Loucy (cell line): Measurements from ENCODE around the gene SMTNL2.

Experiments
- H2AFZ ChIP-seq: fragments of 200-600 bp; sonication (generic); 2 replicates; pipeline ENCODE4 v1.6.0; 2016; ENCODE audit warnings: antibody characterized with exemption, mild to moderate bottlenecking, low read length, moderate library complexity
- H3F3A ChIP-seq: fragments of 200-600 bp; 2 replicates; pipeline ENCODE4 v1.6.0; 2016; ENCODE audit warnings: antibody characterized with exemption, low read depth, mild to moderate bottlenecking
- H3K27me3 ChIP-seq: fragments of 200-600 bp; sonication (generic); 2 replicates; pipeline ENCODE4 v1.6.1; 2014; ENCODE audit warnings: low read length, mild to moderate bottlenecking; ENCODE audit not compliant: insufficient read depth, poor library complexity, severe bottlenecking
- H3K36me3 ChIP-seq: fragments of 200-600 bp; sonication (generic); 2 replicates; pipeline ENCODE4 v1.6.1; 2016; ENCODE audit warnings: low read length; ENCODE audit not compliant: insufficient read depth
- H3K4me1 ChIP-seq: fragments of 200-600 bp; sonication (generic); 2 replicates; pipeline ENCODE4 v1.5.1; 2014; ENCODE audit warnings: low read length, mild to moderate bottlenecking; ENCODE audit not compliant: insufficient read depth, poor library complexity, severe bottlenecking
- H3K4me2 ChIP-seq: fragments of 200-600 bp; sonication (generic); 2 replicates; pipeline ENCODE4 v1.6.0; 2014; ENCODE audit warnings: antibody characterized with exemption, low read length, low read depth, mild to moderate bottlenecking; ENCODE audit not compliant: poor library complexity, severe bottlenecking
- H3K4me3 ChIP-seq: fragments of 200-600 bp; sonication (generic); 2 replicates; pipeline ENCODE4 v1.5.1; 2014; ENCODE audit warnings: low read length, mild to moderate bottlenecking, mixed read lengths; ENCODE audit not compliant: poor library complexity, severe bottlenecking
- H3K79me2 ChIP-seq: fragments of 200-600 bp; sonication (generic); 2 replicates; pipeline ENCODE4 v1.6.1; 2014; ENCODE audit warnings: low read length; ENCODE audit not compliant: insufficient read depth
- H3K9ac ChIP-seq: fragments of 200-600 bp; sonication (generic); 2 replicates; pipeline ENCODE4 v1.6.0; 2014; ENCODE audit warnings: mild to moderate bottlenecking, low read depth, low read length, moderate library complexity; ENCODE audit not compliant: poor library complexity, severe bottlenecking
- H3K9me2 ChIP-seq: fragments of 200-600 bp; sonication (generic); replicated peaks from 2 replicates; pipeline ENCODE4 v1.6.1; 2016; ENCODE audit warnings: low read depth, low read length, mixed read lengths
- H3K9me3 ChIP-seq: fragments of 200-600 bp; sonication (generic); 2 replicates; pipeline ENCODE4 v1.6.1; 2014; ENCODE audit warnings: mild to moderate bottlenecking, antibody characterized with exemption, low read length, low read depth; ENCODE audit not compliant: insufficient read depth
- H4K20me1 ChIP-seq: fragments of 200-600 bp; sonication (generic); 2 replicates; pipeline ENCODE4 v1.6.0; 2014; ENCODE audit warnings: antibody characterized with exemption, low read length, mild to moderate bottlenecking; ENCODE audit not compliant: insufficient read depth, poor library complexity, severe bottlenecking
- EZH2phosphoT487 ChIP-seq: fragments of 200-600 bp; IDR thresholded peaks from 2 replicates; pipeline ENCODE4 v1.6.1; 2018; ENCODE audit warnings: antibody characterized with exemption, mild to moderate bottlenecking, moderate library complexity, borderline replicate concordance
- TF ChIP-seq, protein P1 (sequence below): fragments of 200-600 bp; sonication (generic); conservative IDR thresholded peaks from 2 replicates; pipeline ENCODE4 v1.5.1; 2014; ENCODE audit warnings: mild to moderate bottlenecking, antibody characterized with exemption, low read length

The SMTNL2 gene

DNA sequence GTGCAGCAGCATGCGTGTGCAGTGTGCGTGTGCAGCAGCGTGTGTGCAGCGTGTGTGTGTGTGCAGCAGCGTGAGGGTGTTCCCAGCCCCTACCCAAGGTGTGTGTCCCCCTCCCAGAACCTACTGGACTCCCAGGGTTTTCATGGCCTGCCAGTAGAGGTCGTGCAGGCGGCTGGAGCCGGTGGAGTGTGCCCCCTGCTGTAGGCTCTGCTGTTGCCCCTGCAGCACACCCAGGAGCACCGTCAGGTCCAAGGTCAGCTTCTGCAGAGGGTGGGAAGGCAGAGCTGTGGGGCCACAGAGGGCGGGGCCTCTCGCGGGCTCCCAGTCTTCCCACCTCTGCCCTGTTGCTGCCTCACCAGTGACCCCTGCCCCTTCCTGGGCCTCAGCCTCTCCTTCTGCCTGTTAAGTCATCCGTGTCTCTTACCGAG, 44.1 kb upstream of the SMTNL2 start:
- Histone ChIP-seq H2AFZ (no peak overlapping the region), H3K79me2 (no peaks in the 10 kb centered on the region), H3K9me2 (no peaks in the 10 kb centered on the region), H4K20me1 (no peaks in the 10 kb centered on the region), H3K36me3 (peaks cover 12% of the 10 kb centered on the region; the same call in 1 of the 2 replicates), H3K27me3 (no peaks in the 10 kb centered on the region), H3K9me3 (no peaks in the 10 kb centered on the region), H3K4me2 (no peak overlapping the region), H3K4me3 (no peak overlapping the region), H3F3A (no peaks in the 10 kb centered on the region), H3K4me1 (no peaks in the 10 kb centered on the region), H3K9ac (no peak overlapping the region)
- no peak for TF ChIP-seq EZH2phosphoT487
- TF ChIP-seq, protein P1, sequence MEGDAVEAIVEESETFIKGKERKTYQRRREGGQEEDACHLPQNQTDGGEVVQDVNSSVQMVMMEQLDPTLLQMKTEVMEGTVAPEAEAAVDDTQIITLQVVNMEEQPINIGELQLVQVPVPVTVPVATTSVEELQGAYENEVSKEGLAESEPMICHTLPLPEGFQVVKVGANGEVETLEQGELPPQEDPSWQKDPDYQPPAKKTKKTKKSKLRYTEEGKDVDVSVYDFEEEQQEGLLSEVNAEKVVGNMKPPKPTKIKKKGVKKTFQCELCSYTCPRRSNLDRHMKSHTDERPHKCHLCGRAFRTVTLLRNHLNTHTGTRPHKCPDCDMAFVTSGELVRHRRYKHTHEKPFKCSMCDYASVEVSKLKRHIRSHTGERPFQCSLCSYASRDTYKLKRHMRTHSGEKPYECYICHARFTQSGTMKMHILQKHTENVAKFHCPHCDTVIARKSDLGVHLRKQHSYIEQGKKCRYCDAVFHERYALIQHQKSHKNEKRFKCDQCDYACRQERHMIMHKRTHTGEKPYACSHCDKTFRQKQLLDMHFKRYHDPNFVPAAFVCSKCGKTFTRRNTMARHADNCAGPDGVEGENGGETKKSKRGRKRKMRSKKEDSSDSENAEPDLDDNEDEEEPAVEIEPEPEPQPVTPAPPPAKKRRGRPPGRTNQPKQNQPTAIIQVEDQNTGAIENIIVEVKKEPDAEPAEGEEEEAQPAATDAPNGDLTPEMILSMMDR, result peak; percentile 44

DNA sequence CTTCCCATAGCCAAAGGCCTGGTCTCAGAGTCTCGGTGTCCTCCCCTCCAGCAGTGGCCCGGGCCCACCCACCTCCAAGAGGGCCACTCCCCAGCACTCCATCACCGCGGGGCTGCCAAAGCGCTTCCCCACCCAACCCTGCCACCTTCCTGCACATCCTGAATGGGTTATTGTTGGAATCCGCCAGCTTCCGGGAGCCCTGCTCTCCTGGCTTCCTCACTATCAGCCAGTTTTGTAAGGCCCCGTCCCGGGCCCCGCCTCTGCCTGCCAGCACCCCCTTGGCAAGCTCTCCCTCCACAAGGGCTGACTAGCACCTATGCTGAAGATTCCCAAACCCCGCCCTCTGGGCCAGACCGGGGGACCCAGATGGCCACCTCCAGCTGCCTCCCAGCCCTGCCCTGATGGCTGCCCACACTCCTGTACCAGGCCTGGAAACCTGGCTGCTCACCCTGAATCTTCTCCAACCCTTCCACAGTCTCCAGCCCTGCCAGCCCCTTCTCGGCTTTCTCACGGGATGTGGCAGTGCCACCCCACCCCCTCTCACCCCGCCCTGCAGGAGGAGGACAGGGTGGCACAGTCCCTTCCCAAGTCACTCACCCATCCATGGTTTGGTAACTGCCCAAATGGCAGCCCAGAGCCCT, 43.5 kb upstream of the SMTNL2 start:
- Histone ChIP-seq H4K20me1 (no peaks in the 10 kb centered on the region), H3K36me3 (peaks cover 12% of the 10 kb centered on the region; the same call in 1 of the 2 replicates), H3K27me3 (no peaks in the 10 kb centered on the region), H2AFZ (no peak overlapping the region), H3K4me3 (no peak overlapping the region), H3K79me2 (no peaks in the 10 kb centered on the region), H3K4me2 (no peak overlapping the region), H3F3A (no peaks in the 10 kb centered on the region), H3K9ac (no peak overlapping the region), H3K9me2 (no peaks in the 10 kb centered on the region), H3K9me3 (no peaks in the 10 kb centered on the region), H3K4me1 (no peaks in the 10 kb centered on the region)
- TF ChIP-seq, protein P1, result no peak
- no peak for TF ChIP-seq EZH2phosphoT487

- Histone ChIP-seq H3K9me3 (no peaks in the 10 kb centered on the region), H2AFZ (no peak overlapping the region), H4K20me1 (no peaks in the 10 kb centered on the region), H3K9ac (no peak overlapping the region), H3K27me3 (no peaks in the 10 kb centered on the region), H3K79me2 (no peaks in the 10 kb centered on the region), H3K4me2 (no peak overlapping the region), H3K36me3 (peaks cover 12% of the 10 kb centered on the region; the same call in 1 of the 2 replicates), H3K4me3 (no peak overlapping the region), H3K4me1 (no peaks in the 10 kb centered on the region), H3F3A (no peaks in the 10 kb centered on the region), H3K9me2 (no peaks in the 10 kb centered on the region)
- TF ChIP-seq EZH2phosphoT487, result no peak
- TF ChIP-seq, protein P1, result peak; percentile 29; the same call in 1 of the 2 replicates
Observed at GRCh38 chr17:4541328-4542002, 42.9 kb upstream of the SMTNL2 start.
